Measurements from ENCODE around the gene RBMS3. TPM values are rescaled to one million over a fixed set of nuclear protein-coding genes. Genes with fewer than 3 reads are reported as not detected.

Gene RBMS3
- total RNA-seq, 1 donor from 2014 or later, result 3.4 TPM

GRCh38 chr3:29643034-29643425 lies 362.2 kb downstream of the RBMS3 start:
- no peak for FAIRE-seq
- Histone ChIP-seq H3K4me3 (ENCODE audit: low read depth, low read length) (no peak overlapping the region), H3K36me3 (ENCODE audit: control insufficient read depth, insufficient read depth, low read length) (no peaks in the 10 kb centered on the region), H3K27me3 (ENCODE audit: control insufficient read depth, insufficient read depth, low read length) (no peaks in the 10 kb centered on the region)
- DNase-seq (ENCODE audit: low read depth), result no peak
- no peak for TF ChIP-seq CTCF (IDR thresholded peaks at IDR 0.05; ENCODE audit: insufficient read depth, low read length, severe bottlenecking)

DNA sequence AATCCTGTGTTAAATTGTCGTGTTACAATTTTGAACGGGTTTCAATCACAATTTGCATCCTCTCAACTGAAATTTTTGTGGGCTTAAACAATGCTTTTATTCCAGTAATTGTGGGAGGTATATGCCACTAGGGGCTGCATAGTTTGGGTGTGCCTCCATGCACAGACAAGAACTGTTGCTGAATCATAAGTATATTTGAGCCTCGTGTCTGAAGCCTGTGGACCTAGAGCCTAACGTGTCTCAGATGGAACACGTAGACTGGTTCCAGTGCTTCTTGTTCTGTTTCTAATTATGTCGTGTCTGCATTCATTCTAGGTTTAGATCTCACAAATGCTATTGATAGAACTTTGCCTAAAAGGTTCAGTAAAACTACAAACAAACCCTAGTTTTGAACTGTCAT lies 363.4 kb downstream of the RBMS3 start:
- no peak overlapping the region for H3K4me3 ChIP-seq (ENCODE audit: low read depth, low read length)
- DNase-seq (ENCODE audit: low read depth) (no peak), FAIRE-seq (no peak)
- no peak for TF ChIP-seq CTCF (IDR thresholded peaks at IDR 0.05; ENCODE audit: insufficient read depth, low read length, severe bottlenecking)
- no peaks in the 10 kb centered on the region for H3K27me3 ChIP-seq (ENCODE audit: control insufficient read depth, insufficient read depth, low read length)
- no peaks in the 10 kb centered on the region for H3K36me3 ChIP-seq (ENCODE audit: control insufficient read depth, insufficient read depth, low read length)

GRCh38 chr3:29644956-29645636 lies 364.2 kb downstream of the RBMS3 start:
- H3K27me3 ChIP-seq (ENCODE audit: control insufficient read depth, insufficient read depth, low read length), result no peaks in the 10 kb centered on the region
- no peak for TF ChIP-seq CTCF (IDR thresholded peaks at IDR 0.05; ENCODE audit: insufficient read depth, low read length, severe bottlenecking)
- no peak overlapping the region for H3K4me3 ChIP-seq (ENCODE audit: low read depth, low read length)
- DNase-seq (ENCODE audit: low read depth) (no peak), FAIRE-seq (no peak)
- no peaks in the 10 kb centered on the region for H3K36me3 ChIP-seq (ENCODE audit: control insufficient read depth, insufficient read depth, low read length)

- Histone ChIP-seq H3K4me3 (ENCODE audit: low read depth, low read length) (no peak overlapping the region), H3K27me3 (ENCODE audit: control insufficient read depth, insufficient read depth, low read length) (no peaks in the 10 kb centered on the region), H3K36me3 (ENCODE audit: control insufficient read depth, insufficient read depth, low read length) (no peaks in the 10 kb centered on the region)
- no peak for TF ChIP-seq CTCF (IDR thresholded peaks at IDR 0.05; ENCODE audit: insufficient read depth, low read length, severe bottlenecking)
- no peak for FAIRE-seq
- DNase-seq (ENCODE audit: low read depth), result no peak
Measured at GRCh38 chr3:29646043-29646442, 365.2 kb downstream of the RBMS3 start.

DNA sequence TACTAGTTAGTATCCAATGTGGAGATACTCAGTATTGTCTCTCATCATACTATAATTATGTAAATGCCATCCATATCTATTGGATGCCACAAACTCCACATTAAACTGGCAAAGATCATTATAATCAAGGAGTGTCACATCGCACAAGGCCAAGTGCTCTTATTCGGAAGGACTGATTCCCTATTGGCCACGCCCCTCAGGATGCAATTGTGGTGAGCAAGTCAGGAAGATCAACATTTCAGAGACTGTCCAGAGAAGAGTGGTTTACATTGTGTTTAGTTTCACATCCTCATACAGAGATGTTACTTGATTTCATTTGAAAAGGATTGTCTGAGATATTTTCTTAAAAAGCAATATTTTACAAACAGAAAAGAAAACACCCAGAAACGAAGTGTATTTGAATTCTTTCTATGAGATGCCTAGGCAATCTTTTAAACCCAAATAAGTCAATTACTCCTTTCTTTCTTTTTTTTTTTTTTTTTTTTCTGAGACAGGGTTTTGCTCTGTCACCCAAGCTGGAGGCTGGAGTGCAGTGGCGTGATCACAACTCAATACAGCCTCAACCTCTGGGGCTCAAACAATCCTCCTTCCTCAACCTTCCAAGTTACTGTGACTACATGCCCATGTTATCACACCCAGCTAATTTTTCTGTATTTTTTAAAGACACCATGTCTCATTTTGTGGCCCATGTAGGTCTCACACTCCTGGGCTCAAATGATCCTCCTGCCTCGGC lies 369.1 kb downstream of the RBMS3 start:
- peak; percentile 79 for FAIRE-seq
- no peaks in the 10 kb centered on the region for H3K36me3 ChIP-seq (ENCODE audit: control insufficient read depth, insufficient read depth, low read length)
- no peaks in the 10 kb centered on the region for H3K27me3 ChIP-seq (ENCODE audit: control insufficient read depth, insufficient read depth, low read length)
- H3K4me3 ChIP-seq (ENCODE audit: low read depth, low read length), result no peak overlapping the region
- TF ChIP-seq CTCF (IDR thresholded peaks at IDR 0.05; ENCODE audit: insufficient read depth, low read length, severe bottlenecking), result no peak
- peak; percentile 8 for DNase-seq (ENCODE audit: low read depth)

All from bronchial epithelial cell (primary cell).